ENCODE measurements around the gene KRTAP10-8.
"Not testable (repeated sequence)": the region's sequence is repeated elsewhere in the genome, so short reads cannot be mapped to it uniquely, and the experiment has no call there.

The KRTAP10-8 gene

DNA sequence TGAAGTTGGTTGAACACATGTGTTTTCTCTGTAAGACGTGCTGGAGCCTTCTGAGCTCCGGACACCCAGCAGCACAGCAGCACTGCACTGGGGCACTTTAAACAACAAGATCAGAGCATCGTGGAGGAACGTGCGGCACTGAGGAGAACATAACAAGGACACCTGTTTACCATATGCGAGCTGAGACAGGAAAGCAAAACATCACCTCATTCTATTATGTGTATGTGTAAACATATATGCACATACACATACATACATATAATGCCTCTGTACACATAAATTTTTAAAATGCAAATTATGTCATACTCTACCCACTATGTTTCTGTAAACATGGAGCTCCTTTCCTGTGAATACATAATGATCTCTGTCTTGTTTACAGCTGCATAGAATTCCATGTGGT is 16.4 kb upstream of the KRTAP10-8 start:
- no peaks in the 10 kb centered on the region for H3K36me3 ChIP-seq
- peaks cover 0 to 20% of the 10 kb centered on the region in 2 donors for H3K27me3 ChIP-seq
- intact Hi-C loops (cut with DNase I; ENCODE audit: low total_unique reads): no loop called here

DNA sequence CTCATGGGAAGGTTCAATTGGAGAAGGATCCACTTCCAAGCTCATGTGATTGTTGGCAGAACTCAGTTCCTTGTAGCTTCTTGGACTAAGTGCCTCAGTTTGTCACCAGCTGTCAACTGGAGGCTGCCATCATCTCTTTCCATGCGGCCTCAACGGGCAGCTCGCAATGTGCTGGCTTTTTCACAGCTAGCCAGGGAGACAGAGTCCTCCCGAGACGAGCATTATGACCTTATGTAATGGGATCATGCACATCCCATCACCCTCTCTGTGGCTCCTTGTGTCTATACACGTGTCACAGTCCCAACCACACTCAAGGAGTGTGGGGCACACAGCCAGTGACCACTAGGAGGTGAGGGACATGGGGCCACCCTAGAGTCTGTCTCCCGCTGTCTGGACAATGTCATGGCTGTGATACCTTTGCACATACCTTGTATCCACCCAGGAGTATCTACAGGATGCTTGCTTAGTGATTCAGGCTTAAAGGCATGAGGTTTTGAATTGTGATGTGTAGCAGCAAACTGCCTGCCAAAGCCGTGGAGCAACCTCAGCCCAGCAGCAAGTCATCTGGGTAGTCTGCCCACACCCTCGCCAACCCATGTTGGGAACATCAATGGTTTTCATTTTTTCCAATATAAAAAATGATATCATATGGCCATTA is 15.7 kb upstream of the KRTAP10-8 start:
- no peak for TF ChIP-seq CTCF (IDR thresholded peaks at IDR 0.05)
- Histone ChIP-seq H3K27me3 (peaks cover 0 to 16% of the 10 kb centered on the region in 2 donors), H3K36me3 (no peaks in the 10 kb centered on the region), H3K4me1 (no peaks in the 10 kb centered on the region), H3K4me3 (no peak overlapping the region), H3K9me3 (peaks cover 0 to 5% (median 0%) of the 10 kb centered on the region in 3 donors), H3K27ac (no peak overlapping the region)
- no peak for DNase-seq
- intact Hi-C loops (cut with DNase I; ENCODE audit: low total_unique reads): no loop called here

More for the DNA sequence above, 16.4 kb upstream of the KRTAP10-8 start:
- Histone ChIP-seq H3K4me3 (no peak overlapping the region), H3K9me3 (peaks cover 0 to 5% (median 0%) of the 10 kb centered on the region in 3 donors), H3K4me1 (no peaks in the 10 kb centered on the region), H3K27ac (no peak overlapping the region)
- DNase-seq: no peak
- no peak for TF ChIP-seq CTCF (IDR thresholded peaks at IDR 0.05)

- intact Hi-C loops (cut with DNase I; ENCODE audit: low total_unique reads): no loop called here
- H3K27ac ChIP-seq: no peak overlapping the region
- peaks cover 0 to 5% (median 0%) of the 10 kb centered on the region in 3 donors for H3K9me3 ChIP-seq
- H3K4me1 ChIP-seq: no peaks in the 10 kb centered on the region
- H3K36me3 ChIP-seq: no peaks in the 10 kb centered on the region
- DNase-seq: no peak
- H3K27me3 ChIP-seq: peaks cover 0 to 26% of the 10 kb centered on the region in 2 donors
- no peak overlapping the region for H3K4me3 ChIP-seq
- no peak for TF ChIP-seq CTCF (IDR thresholded peaks at IDR 0.05)
Observed at GRCh38 chr21:44598061-44598460, 13.8 kb upstream of the KRTAP10-8 start.

DNA sequence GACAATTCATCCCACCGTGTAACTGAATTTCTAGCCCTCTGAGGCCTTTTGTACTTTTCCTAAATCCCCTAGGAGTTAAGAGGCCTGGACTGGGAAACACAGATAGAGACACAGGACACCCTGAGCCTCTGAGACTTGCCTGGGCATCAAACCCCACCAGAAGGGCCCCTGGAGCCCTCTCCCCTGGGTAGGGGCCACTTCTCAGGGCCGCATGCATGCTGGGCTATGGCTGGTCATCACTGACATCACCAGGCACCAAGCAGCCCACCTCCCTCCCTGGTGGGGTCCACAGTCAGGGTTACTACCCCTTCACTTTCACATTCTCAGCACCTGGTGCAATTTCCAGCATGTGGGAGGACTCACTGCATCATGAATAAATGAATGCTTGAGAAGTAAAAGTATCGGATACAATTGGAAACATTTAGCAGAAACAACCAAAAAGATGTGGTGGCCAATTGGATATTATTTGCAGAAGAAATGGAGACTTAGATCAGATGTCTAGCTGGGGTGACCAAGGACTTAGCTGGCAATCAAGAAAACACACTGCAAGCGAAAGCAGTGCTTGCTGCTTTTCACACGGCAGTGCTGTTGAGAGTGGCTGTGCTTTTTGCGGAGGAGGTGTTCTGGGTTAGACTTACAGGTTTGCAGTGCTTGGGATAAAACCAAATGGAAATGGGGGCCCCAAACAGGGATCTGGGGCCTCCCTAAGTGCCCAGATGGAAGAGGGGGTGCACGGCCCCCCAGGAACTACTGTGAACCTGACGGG is 12.4 kb upstream of the KRTAP10-8 start:
- H3K9me3 ChIP-seq: peaks cover 0 to 5% (median 0%) of the 10 kb centered on the region in 3 donors
- no peak overlapping the region for H3K4me3 ChIP-seq
- H3K4me1 ChIP-seq: no peaks in the 10 kb centered on the region
- H3K27ac ChIP-seq: no peak overlapping the region
- intact Hi-C loops (cut with DNase I; ENCODE audit: low total_unique reads): no loop called here
- TF ChIP-seq CTCF (IDR thresholded peaks at IDR 0.05): no peak
- peaks cover 0 to 30% of the 10 kb centered on the region in 2 donors for H3K27me3 ChIP-seq
- H3K36me3 ChIP-seq: no peaks in the 10 kb centered on the region
- DNase-seq: no peak

DNA sequence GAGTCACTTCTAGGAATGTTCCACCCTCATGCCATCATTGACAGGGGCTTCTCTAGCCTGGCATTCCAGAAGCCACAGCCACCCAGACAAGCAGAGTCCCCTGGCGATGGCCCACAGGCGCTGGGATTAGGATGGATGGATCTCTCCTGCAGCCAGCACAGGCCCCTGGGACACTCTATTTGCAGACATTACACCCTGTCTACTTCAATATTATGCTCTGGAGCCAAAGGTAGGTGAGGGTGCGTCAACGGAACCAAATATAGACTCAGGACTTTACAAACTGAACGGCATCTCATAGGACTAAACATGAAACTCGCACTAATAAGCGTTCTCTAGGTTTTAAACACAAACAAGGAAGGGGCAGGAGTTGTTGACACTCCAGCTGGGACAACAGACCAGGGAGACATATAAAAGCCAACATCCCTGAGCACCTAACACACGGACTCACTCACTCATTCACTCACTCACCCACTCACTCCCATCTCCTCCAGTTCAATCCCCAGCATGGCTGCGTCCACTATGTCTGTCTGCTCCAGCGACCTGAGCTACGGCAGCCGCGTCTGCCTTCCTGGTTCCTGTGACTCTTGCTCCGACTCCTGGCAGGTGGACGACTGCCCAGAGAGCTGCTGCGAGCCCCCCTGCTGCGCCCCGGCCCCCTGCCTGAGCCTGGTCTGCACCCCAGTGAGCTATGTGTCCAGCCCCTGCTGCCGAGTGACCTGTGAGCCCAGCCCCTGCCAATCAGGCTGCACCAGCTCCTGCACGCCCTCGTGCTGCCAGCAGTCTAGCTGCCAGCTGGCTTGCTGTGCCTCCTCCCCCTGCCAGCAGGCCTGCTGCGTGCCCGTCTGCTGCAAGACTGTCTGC is 11.5 kb upstream of the KRTAP10-8 start, which contains the start of gene KRTAP10-7:
Gene KRTAP10-7 (plus strand): TSS at position 480 of the 861 bp plus-strand sequence. CDS start 25 bp downstream, at position 505.
- DNase-seq; H3K36me3 ChIP-seq; H3K9me3 ChIP-seq; H3K4me1 ChIP-seq; intact Hi-C loops (cut with DNase I; ENCODE audit: low total_unique reads); H3K4me3 ChIP-seq; H3K27ac ChIP-seq: not testable (repeated sequence)
- peaks cover 0 to 30% of the 10 kb centered on the region in 2 donors for H3K27me3 ChIP-seq

GRCh38 chr21:44601091-44601490 is 10.8 kb upstream of the KRTAP10-8 start:
- H3K4me1 ChIP-seq; H3K4me3 ChIP-seq; H3K9me3 ChIP-seq; H3K36me3 ChIP-seq; H3K27ac ChIP-seq; intact Hi-C loops (cut with DNase I; ENCODE audit: low total_unique reads); DNase-seq: not testable (repeated sequence)
- peaks cover 0 to 30% of the 10 kb centered on the region in 2 donors for H3K27me3 ChIP-seq
